Gastrocnemius medialis (tissue), 4 donors: ENCODE results near the gene AKAP10.

Source experiments
- CTCF ChIP-seq, 5 experiments: fragments of 450-650 bp in 3 of 5; fragments of 200-600 bp in 2 of 5; sonication (generic) in 2 of 5; IDR thresholded peaks in 4 of 5; conservative IDR thresholded peaks in 1 of 5; 1 replicate in 4 of 5; 2 replicates in 1 of 5; pipeline ENCODE4 v1.5.1; 2016 to 2019; ENCODE audit warnings: antibody characterized with exemption in 5 of 5, mild to moderate bottlenecking in 3 of 5, moderate library complexity in 3 of 5
- POLR2A ChIP-seq, 2 donors: fragments of 450-650 bp; IDR thresholded peaks; one replicate each; pipeline ENCODE4 v1.6.1; 2017; ENCODE audit warnings: antibody characterized with exemption in 2 of 2, mild to moderate bottlenecking in 2 of 2, moderate library complexity in 2 of 2

GRCh38 chr17:19943026-19943425 is 34.6 kb downstream of the AKAP10 start:
- TF ChIP-seq CTCF (IDR thresholded peaks at IDR 0.05 in 4 of 5, conservative IDR thresholded peaks at IDR 0.05 in 1 of 5) (no peak), POLR2A (IDR thresholded peaks at IDR 0.05) (no peak)
